Measurements from ENCODE around the gene CFTR. TPM values are rescaled to one million over a fixed set of nuclear protein-coding genes. Genes with fewer than 3 reads are reported as not detected.

CFTR gene
- total RNA-seq, 4 donors from 2014 or later = 36.4 to 72.7 (median 49.7) TPM

DNA sequence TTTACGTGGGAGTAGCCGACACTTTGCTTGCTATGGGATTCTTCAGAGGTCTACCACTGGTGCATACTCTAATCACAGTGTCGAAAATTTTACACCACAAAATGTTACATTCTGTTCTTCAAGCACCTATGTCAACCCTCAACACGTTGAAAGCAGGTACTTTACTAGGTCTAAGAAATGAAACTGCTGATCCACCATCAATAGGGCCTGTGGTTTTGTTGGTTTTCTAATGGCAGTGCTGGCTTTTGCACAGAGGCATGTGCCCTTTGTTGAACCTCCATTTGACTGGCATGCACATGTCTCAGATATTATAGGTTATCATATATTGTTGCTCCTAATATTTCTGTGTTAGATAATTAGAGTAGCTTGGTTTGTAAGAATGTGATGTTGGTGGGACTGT is 123.8 kb downstream of the CFTR start:
- H3K9me3 ChIP-seq = no peaks in the 10 kb centered on the region
- TF ChIP-seq POLR2A (IDR thresholded peaks at IDR 0.05) = no peak
- TF ChIP-seq, protein P1, sequence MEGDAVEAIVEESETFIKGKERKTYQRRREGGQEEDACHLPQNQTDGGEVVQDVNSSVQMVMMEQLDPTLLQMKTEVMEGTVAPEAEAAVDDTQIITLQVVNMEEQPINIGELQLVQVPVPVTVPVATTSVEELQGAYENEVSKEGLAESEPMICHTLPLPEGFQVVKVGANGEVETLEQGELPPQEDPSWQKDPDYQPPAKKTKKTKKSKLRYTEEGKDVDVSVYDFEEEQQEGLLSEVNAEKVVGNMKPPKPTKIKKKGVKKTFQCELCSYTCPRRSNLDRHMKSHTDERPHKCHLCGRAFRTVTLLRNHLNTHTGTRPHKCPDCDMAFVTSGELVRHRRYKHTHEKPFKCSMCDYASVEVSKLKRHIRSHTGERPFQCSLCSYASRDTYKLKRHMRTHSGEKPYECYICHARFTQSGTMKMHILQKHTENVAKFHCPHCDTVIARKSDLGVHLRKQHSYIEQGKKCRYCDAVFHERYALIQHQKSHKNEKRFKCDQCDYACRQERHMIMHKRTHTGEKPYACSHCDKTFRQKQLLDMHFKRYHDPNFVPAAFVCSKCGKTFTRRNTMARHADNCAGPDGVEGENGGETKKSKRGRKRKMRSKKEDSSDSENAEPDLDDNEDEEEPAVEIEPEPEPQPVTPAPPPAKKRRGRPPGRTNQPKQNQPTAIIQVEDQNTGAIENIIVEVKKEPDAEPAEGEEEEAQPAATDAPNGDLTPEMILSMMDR (IDR thresholded peaks at IDR 0.05) = no peak
- H3K36me3 ChIP-seq = no peaks in the 10 kb centered on the region
- no peaks in the 10 kb centered on the region for H3K4me1 ChIP-seq
- no peak overlapping the region for H3K4me3 ChIP-seq
- DNase-seq = no peak
- no peak overlapping the region for H3K27ac ChIP-seq
- no peaks in the 10 kb centered on the region for H3K27me3 ChIP-seq

DNA sequence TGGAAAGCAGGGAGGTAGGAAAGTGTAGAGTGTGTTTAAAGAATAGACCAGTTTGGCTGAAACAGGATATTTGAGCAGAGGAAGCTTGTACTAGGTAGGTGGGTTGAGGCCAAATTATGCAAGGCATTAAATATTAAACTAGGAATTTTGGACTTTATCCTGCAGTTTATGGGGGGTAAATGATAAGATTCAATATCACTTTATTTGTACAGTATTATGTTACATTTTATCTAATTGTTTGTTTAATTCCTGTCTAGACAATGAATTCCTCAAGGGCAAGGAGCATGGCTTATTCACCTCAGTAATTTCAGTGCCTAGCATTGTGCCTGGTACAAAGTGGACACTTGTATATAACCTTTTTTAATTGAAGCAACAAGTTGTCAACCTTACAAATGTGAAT is 125.9 kb downstream of the CFTR start:
- no peak for TF ChIP-seq POLR2A (IDR thresholded peaks at IDR 0.05)
- TF ChIP-seq, protein P1 (IDR thresholded peaks at IDR 0.05) = no peak
- Histone ChIP-seq H3K9me3 (no peaks in the 10 kb centered on the region), H3K27me3 (no peaks in the 10 kb centered on the region), H3K36me3 (no peaks in the 10 kb centered on the region), H3K27ac (no peak overlapping the region), H3K4me1 (no peaks in the 10 kb centered on the region), H3K4me3 (no peak overlapping the region)
- DNase-seq = no peak

DNA sequence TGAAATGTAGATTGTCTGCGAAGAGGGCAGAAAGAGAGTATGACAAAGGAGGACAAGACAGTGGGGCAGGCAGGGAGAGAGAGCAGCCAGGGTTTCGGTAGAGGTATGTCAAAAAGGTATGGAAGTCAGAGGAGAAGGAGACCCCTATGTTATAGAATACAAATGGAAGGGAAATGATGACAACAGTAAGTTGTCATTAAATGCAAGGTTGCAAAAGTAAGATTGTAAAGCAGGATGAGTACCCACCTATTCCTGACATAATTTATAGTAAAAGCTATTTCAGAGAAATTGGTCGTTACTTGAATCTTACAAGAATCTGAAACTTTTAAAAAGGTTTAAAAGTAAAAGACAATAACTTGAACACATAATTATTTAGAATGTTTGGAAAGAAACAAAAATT is 126.3 kb downstream of the CFTR start:
- no peak for TF ChIP-seq POLR2A (IDR thresholded peaks at IDR 0.05)
- TF ChIP-seq, protein P1 (IDR thresholded peaks at IDR 0.05) = no peak
- Histone ChIP-seq H3K4me1 (no peaks in the 10 kb centered on the region), H3K4me3 (no peak overlapping the region), H3K27ac (no peak overlapping the region), H3K9me3 (no peaks in the 10 kb centered on the region), H3K36me3 (no peaks in the 10 kb centered on the region), H3K27me3 (no peaks in the 10 kb centered on the region)
- DNase-seq = no peak

DNA sequence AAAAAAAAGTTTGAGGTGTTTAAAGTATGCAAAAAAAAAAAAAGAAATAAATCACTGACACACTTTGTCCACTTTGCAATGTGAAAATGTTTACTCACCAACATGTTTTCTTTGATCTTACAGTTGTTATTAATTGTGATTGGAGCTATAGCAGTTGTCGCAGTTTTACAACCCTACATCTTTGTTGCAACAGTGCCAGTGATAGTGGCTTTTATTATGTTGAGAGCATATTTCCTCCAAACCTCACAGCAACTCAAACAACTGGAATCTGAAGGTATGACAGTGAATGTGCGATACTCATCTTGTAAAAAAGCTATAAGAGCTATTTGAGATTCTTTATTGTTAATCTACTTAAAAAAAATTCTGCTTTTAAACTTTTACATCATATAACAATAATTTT is 130.6 kb downstream of the CFTR start:
- no peak for DNase-seq
- Histone ChIP-seq H3K4me1 (peaks cover 0 to 13% (median 0%) of the 10 kb centered on the region in 4 donors), H3K27me3 (no peaks in the 10 kb centered on the region), H3K27ac (no peak overlapping the region), H3K9me3 (no peaks in the 10 kb centered on the region), H3K4me3 (no peak overlapping the region), H3K36me3 (no peaks in the 10 kb centered on the region)
- TF ChIP-seq, protein P1 (IDR thresholded peaks at IDR 0.05) = no peak
- TF ChIP-seq POLR2A (IDR thresholded peaks at IDR 0.05) = no peak

DNA sequence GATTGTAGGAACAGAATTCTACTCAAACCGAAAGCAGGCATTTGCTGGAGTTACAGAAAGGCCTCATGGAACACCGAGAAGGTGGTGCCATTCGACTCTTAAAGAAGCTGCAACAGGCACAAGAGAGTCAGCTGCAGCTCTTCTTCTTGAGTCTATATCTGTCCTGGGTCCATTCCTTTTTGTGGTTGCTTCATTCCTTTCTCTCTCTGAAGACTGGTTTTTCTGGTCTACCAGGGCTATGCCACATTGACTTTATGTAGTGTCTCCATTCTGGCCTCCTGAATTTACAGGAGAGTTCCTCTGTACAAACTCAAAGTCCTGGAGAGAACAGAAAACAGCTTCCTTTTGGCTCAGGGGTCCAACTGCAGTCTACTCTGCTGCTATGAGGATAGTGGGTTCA is 132.8 kb downstream of the CFTR start:
- no peak overlapping the region for H3K4me3 ChIP-seq
- TF ChIP-seq, protein P1 (IDR thresholded peaks at IDR 0.05) = no peak
- no peak for TF ChIP-seq POLR2A (IDR thresholded peaks at IDR 0.05)
- no peaks in the 10 kb centered on the region for H3K27me3 ChIP-seq
- H3K27ac ChIP-seq = no peak overlapping the region
- H3K36me3 ChIP-seq = no peaks in the 10 kb centered on the region
- DNase-seq = no peak
- peaks cover 0 to 24% (median 0%) of the 10 kb centered on the region in 4 donors for H3K4me1 ChIP-seq
- H3K9me3 ChIP-seq = no peaks in the 10 kb centered on the region

DNA sequence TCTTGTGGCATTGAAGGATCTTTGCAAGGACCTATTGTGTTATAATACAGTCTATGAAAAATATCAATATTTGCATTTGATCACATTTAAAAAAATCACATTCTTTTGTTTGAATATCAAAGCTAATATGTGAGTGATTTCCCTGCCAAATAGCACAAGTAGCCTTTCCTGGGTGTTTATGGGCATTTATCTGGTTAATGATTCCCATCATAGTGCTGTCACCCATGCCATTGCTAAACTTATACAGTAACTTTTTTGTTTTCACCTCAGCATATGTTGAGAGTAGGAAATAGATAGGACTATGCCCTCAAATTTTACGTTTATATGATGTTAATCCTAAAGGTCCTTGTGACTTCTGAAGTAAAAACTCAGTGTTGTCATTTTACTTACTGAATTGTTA is 136.9 kb downstream of the CFTR start:
- Histone ChIP-seq H3K4me1 (peaks cover 0 to 25% (median 0%) of the 10 kb centered on the region in 4 donors), H3K36me3 (no peaks in the 10 kb centered on the region), H3K4me3 (no peak overlapping the region), H3K27ac (no peak overlapping the region), H3K27me3 (no peaks in the 10 kb centered on the region), H3K9me3 (no peaks in the 10 kb centered on the region)
- DNase-seq = no peak
- no peak for TF ChIP-seq POLR2A (IDR thresholded peaks at IDR 0.05)
- TF ChIP-seq, protein P1 (IDR thresholded peaks at IDR 0.05) = no peak

All from Peyer's patch (tissue), 4 donors.